Lower leg skin (tissue), 3 donors: ENCODE measurements around the gene NTSR2.

Experiments used
- CTCF ChIP-seq, 3 donors: fragments of 450-650 bp; IDR thresholded peaks; one replicate each; pipeline ENCODE4 v1.5.1; 2016; ENCODE audit warnings: antibody characterized with exemption in 3 of 3, mild to moderate bottlenecking in 3 of 3, moderate library complexity in 2 of 3
- POLR2A ChIP-seq, 2 donors: fragments of 450-650 bp; IDR thresholded peaks; one replicate each; pipeline ENCODE4 v1.6.1; 2016 to 2017; ENCODE audit warnings: antibody characterized with exemption in 2 of 2, mild to moderate bottlenecking in 1 of 2, moderate library complexity in 1 of 2

GRCh38 chr2:11629851-11630250, 40.1 kb downstream of the NTSR2 start:
- TF ChIP-seq CTCF (IDR thresholded peaks at IDR 0.05), result no peak
- no peak for TF ChIP-seq POLR2A (IDR thresholded peaks at IDR 0.05)
